MCF 10A (cell line): Measurements from ENCODE around the gene TMEM201. TPM values are rescaled to one million over a fixed set of nuclear protein-coding genes. Genes with fewer than 3 reads are reported as not detected.

Experiments
- BruUV-seq: library from RNA; stranded (reverse); fragments of 400-500 nt; replicated peaks from 2 replicates; lab custom pipeline; 2021; lab: Mats Ljungman, UMichigan
- CTCF ChIA-PET: fragments of 300-600 bp; sonication (Branson Sonifier 250); formaldehyde crosslinking; extraction: SDS; loops from one replicate; lab custom pipeline; 2021; ENCODE audit warnings: antibody characterized with exemption, inconsistent platforms; lab: Yijun Ruan, JAX
- POLR2A ChIA-PET: fragments of 300-600, 350-650 bp; sonication (Branson Sonifier 250); formaldehyde crosslinking; extraction: SDS; loops from one replicate; lab custom pipeline; 2020; ENCODE audit warnings: antibody characterized with exemption, inconsistent platforms; lab: Yijun Ruan, JAX
- DNase-seq: peaks from one replicate; pipeline ENCODE4 v3.0.0-alpha.2; 2018; ENCODE audit not compliant: unreplicated experiment
- H3K27ac Mint-ChIP-seq: one replicate; pipeline ENCODE4 v1.8.0; 2022; ENCODE audit warnings: mild to moderate bottlenecking, low read depth, mixed read lengths; ENCODE audit not compliant: unreplicated experiment
- H3K27me3 Mint-ChIP-seq: one replicate; pipeline ENCODE4 v1.8.0; 2022; ENCODE audit warnings: mixed read lengths; ENCODE audit not compliant: insufficient read depth, unreplicated experiment
- H3K36me3 Mint-ChIP-seq: one replicate; pipeline ENCODE4 v1.8.0; 2022; ENCODE audit warnings: mild to moderate bottlenecking, moderate library complexity, mixed read lengths; ENCODE audit not compliant: insufficient read depth, unreplicated experiment
- H3K4me1 Mint-ChIP-seq: one replicate; pipeline ENCODE4 v1.8.0; 2022; ENCODE audit warnings: mixed read lengths; ENCODE audit not compliant: insufficient read depth, unreplicated experiment
- H3K4me3 Mint-ChIP-seq: one replicate; pipeline ENCODE4 v1.8.0; 2022; ENCODE audit warnings: mild to moderate bottlenecking, moderate library complexity, mixed read lengths; ENCODE audit not compliant: unreplicated experiment
- H3K9me3 Mint-ChIP-seq: one replicate; pipeline ENCODE4 v1.8.0; 2022; ENCODE audit warnings: mixed read lengths; ENCODE audit not compliant: unreplicated experiment
- CTCF ChIP-seq: fragments of 200-600 bp; IDR thresholded peaks from one replicate; pipeline ENCODE4 v1.8.0; 2022; ENCODE audit warnings: antibody characterized with exemption, mild to moderate bottlenecking; ENCODE audit not compliant: unreplicated experiment
- intact Hi-C: fragments of 100-400 bp; cut with micrococcal nuclease; formaldehyde crosslinking; loops from 2 replicates; pipeline ENCODE4 v1.14.1; 2022
- total RNA-seq: library from RNA; stranded (reverse); gene quantifications from 2 replicates; pipeline ENCODE4 v1.2.3, GENCODE V29; 2022

Gene TMEM201
- total RNA-seq, 1 experiment from 2014 or later, result 11.1 TPM

- TF ChIP-seq CTCF, result no peak
- CTCF ChIA-PET, result interaction anchor here (0.6 to 2.0 kb wide), 14 partner anchors 9 to 1527 kb away, joined by 3 to 7 read pairs (median 4); no protein-coding TSS in a partner anchor
- H3K4me3 Mint-ChIP-seq, result no peak overlapping the region
- intact Hi-C loops, result loop anchor here (5.0 kb wide), 1 partner anchor 154 kb away; no protein-coding TSS in a partner anchor
- DNase-seq, result no peak
- H3K27me3 Mint-ChIP-seq, result peaks cover 10% of the 10 kb centered on the region
- no peak overlapping the region for H3K27ac Mint-ChIP-seq
- H3K9me3 Mint-ChIP-seq, result no peaks in the 10 kb centered on the region
- H3K4me1 Mint-ChIP-seq, result no peaks in the 10 kb centered on the region
- POLR2A ChIA-PET, result interaction anchor here (0.5 to 0.8 kb wide), 3 partner anchors 9 to 91 kb away, joined by 3 read pairs; no protein-coding TSS in a partner anchor
- no peaks in the 10 kb centered on the region for H3K36me3 Mint-ChIP-seq
- BruUV-seq, result no TSS peak
These were observed 40.1 kb downstream of the TMEM201 start for GRCh38 chr1:9628541-9629444.

DNA sequence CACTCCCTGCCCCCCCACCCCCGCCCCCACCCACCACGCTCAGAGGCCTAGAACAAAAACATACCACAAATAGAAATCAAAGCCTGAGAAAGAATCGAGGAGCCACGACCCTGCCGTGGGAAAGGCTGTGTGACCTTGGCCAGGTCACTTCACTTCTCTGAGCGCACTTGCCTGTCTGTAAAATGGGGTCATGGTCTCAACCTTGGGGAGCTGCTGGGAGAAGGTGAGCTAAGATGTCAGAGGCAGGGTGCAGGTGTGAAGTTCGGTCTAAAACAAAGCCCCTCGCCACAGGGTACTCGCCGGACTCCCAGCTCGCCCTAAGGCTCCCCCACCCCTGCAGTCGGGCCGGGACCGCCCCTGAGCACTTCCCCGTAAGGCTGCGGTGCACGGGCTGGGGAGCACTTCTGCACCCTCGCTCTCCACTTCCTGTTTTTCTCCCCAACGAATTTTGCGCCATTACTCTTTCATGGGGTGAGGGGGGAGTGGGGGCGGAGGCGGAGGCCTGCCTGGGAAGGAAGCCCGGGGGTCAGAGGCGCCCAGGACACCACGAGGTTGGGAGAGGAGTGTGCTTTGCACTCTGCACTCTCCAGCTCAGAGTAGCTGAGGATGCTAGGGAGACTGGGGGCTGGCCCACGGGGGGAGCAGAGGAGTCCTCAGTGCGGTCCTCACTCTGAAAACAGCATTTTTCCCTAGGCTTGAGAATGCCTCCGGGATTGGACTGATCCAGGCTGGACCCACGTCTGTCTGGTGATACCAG lies 40.9 kb downstream of the TMEM201 start:
- peaks cover 10% of the 10 kb centered on the region for H3K27me3 Mint-ChIP-seq
- TF ChIP-seq CTCF, result no peak
- DNase-seq, result no peak
- BruUV-seq, result no TSS peak
- H3K4me3 Mint-ChIP-seq, result no peak overlapping the region
- ChIA-PET CTCF (interaction anchor here (0.6 kb wide), 2 partner anchors 239 to 1528 kb away, joined by 3 read pairs; no protein-coding TSS in a partner anchor), POLR2A (interaction anchor here (0.5 kb wide), 1 partner anchor 83 kb away, joined by 3 read pairs; no protein-coding TSS in a partner anchor)
- no peaks in the 10 kb centered on the region for H3K36me3 Mint-ChIP-seq
- intact Hi-C loops, result loop anchor here (5.0 kb wide), 1 partner anchor 153 kb away; no protein-coding TSS in a partner anchor
- no peaks in the 10 kb centered on the region for H3K4me1 Mint-ChIP-seq
- no peaks in the 10 kb centered on the region for H3K9me3 Mint-ChIP-seq
- H3K27ac Mint-ChIP-seq, result no peak overlapping the region

GRCh38 chr1:9630331-9631111 lies 41.8 kb downstream of the TMEM201 start:
- no peak for DNase-seq
- CTCF ChIA-PET, result interaction anchor here (0.6 to 1.6 kb wide), 2 partner anchors 39 to 60 kb away, joined by 3 to 4 read pairs; no protein-coding TSS in a partner anchor
- intact Hi-C loops, result no loop called here
- POLR2A ChIA-PET, result interaction anchor here (1.2 kb wide), 1 partner anchor 206 kb away, joined by 4 read pairs; no protein-coding TSS in a partner anchor
- no peak overlapping the region for H3K4me3 Mint-ChIP-seq
- H3K4me1 Mint-ChIP-seq, result no peaks in the 10 kb centered on the region
- H3K36me3 Mint-ChIP-seq, result no peaks in the 10 kb centered on the region
- peaks cover 10% of the 10 kb centered on the region for H3K27me3 Mint-ChIP-seq
- H3K27ac Mint-ChIP-seq, result no peak overlapping the region
- no TSS peak for BruUV-seq
- no peak for TF ChIP-seq CTCF
- no peaks in the 10 kb centered on the region for H3K9me3 Mint-ChIP-seq
